HEK293 (cell line): ENCODE results near the gene BTG2.

ENCODE experiments used
- CTCF ChIP-seq: fragments of 450-650 bp; formaldehyde crosslinking; IDR thresholded peaks from 2 replicates; pipeline ENCODE4 v1.5.1; 2016; ENCODE audit warnings: missing biosample characterization, missing genetic modification characterization
- HOXA7 ChIP-seq: sonication (generic); formaldehyde crosslinking; IDR thresholded peaks from 2 replicates; pipeline ENCODE4 v1.8.1; 2022; ENCODE audit warnings: missing genetic modification reagents, borderline replicate concordance
- ZEB2 ChIP-seq: fragments of 450-650 bp; formaldehyde crosslinking; IDR thresholded peaks from 2 replicates; pipeline ENCODE4 v1.5.1; 2016; ENCODE audit warnings: missing biosample characterization, missing genetic modification characterization

DNA sequence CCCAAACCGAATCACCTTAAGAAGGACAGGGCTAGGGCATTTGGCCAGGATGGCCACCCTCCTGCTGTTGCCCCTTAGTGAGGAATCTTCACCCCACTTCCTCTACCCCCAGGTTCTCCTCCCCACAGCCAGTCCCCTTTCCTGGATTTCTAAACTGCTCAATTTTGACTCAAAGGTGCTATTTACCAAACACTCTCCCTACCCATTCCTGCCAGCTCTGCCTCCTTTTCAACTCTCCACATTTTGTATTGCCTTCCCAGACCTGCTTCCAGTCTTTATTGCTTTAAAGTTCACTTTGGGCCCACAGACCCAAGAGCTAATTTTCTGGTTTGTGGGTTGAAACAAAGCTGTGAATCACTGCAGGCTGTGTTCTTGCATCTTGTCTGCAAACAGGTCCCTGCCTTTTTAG is 3.6 kb downstream of the BTG2 start:
- TF ChIP-seq CTCF, result no peak
- TF ChIP-seq ZEB2 (tag by site-specific recombination), result no peak
- no peak for TF ChIP-seq HOXA7 (CRISPR knock-in tag)
